Keratinocyte (primary cell): ENCODE results near the gene PTPRD. TPM values are rescaled to one million over a fixed set of nuclear protein-coding genes. Genes with fewer than 3 reads are reported as not detected.

Experiments used
- DNase-seq: peaks from one replicate; pipeline ENCODE4 v3.0.0-alpha.2; 2011; ENCODE audit warnings: low read depth, missing footprints, low spot score
- FAIRE-seq: peaks from 2 replicates; lab custom pipeline; 2011; peaks lifted over from hg19 to GRCh38; lab: Jason Lieb, UNC
- H2AFZ ChIP-seq: 2 replicates; pipeline ENCODE4 v1.6.0; 2012; ENCODE audit warnings: low read length, control low read depth, inconsistent platforms; ENCODE audit not compliant: control insufficient read depth
- H3K27ac ChIP-seq: 2 replicates; pipeline ENCODE4 v1.5.1; 2011; ENCODE audit warnings: low read length; ENCODE audit not compliant: control insufficient read depth, insufficient read depth
- H3K27me3 ChIP-seq: 3 replicates; pipeline ENCODE4 v1.6.0; 2011; ENCODE audit warnings: low read length; ENCODE audit not compliant: control insufficient read depth, insufficient read depth; ENCODE audit errors: extremely low read depth
- H3K36me3 ChIP-seq, 2 experiments: 2 replicates in 1 of 2; 3 replicates in 1 of 2; pipeline ENCODE4 v1.5.1; 2011; ENCODE audit warnings: low read length in 2 of 2, mild to moderate bottlenecking in 1 of 2; ENCODE audit not compliant: control insufficient read depth in 2 of 2, insufficient read depth in 2 of 2; ENCODE audit errors: extremely low read depth in 1 of 2
- H3K4me1 ChIP-seq: 3 replicates; pipeline ENCODE4 v1.5.1; 2011; ENCODE audit warnings: low read length; ENCODE audit not compliant: control insufficient read depth, insufficient read depth; ENCODE audit errors: extremely low read depth
- H3K4me2 ChIP-seq: 3 replicates; pipeline ENCODE4 v1.6.0; 2011; ENCODE audit warnings: low read depth, low read length; ENCODE audit not compliant: control insufficient read depth, insufficient read depth; ENCODE audit errors: extremely low read depth
- H3K4me3 ChIP-seq, 3 experiments: fragments of 200-600 bp in 1 of 3; sonication (generic) in 1 of 3; 2 replicates in 2 of 3; 3 replicates in 1 of 3; pipeline ENCODE4 v1.5.1; 2011 to 2016; ENCODE audit warnings: low read length in 3 of 3, mild to moderate bottlenecking in 3 of 3, control low read depth in 2 of 3, inconsistent platforms in 1 of 3, low read depth in 1 of 3, mixed read lengths in 1 of 3, mixed run types in 1 of 3, moderate library complexity in 1 of 3; ENCODE audit not compliant: control insufficient read depth in 2 of 3, insufficient read depth in 2 of 3; ENCODE audit errors: extremely low read depth in 1 of 3
- H3K79me2 ChIP-seq: 2 replicates; pipeline ENCODE4 v1.6.0; 2012; ENCODE audit warnings: low read length; ENCODE audit not compliant: control insufficient read depth, insufficient read depth
- H3K9ac ChIP-seq: 3 replicates; pipeline ENCODE4 v1.6.0; 2011; ENCODE audit warnings: low read length; ENCODE audit not compliant: control insufficient read depth, insufficient read depth; ENCODE audit errors: extremely low read depth
- H3K9me1 ChIP-seq: 3 replicates; pipeline ENCODE4 v1.6.0; 2011; ENCODE audit warnings: low read length; ENCODE audit not compliant: control insufficient read depth, insufficient read depth; ENCODE audit errors: extremely low read depth
- H3K9me3 ChIP-seq: 2 replicates; pipeline ENCODE4 v1.5.1; 2012; ENCODE audit warnings: low read depth, low read length; ENCODE audit not compliant: control insufficient read depth
- H4K20me1 ChIP-seq: 3 replicates; pipeline ENCODE4 v1.6.0; 2011; ENCODE audit warnings: low read length; ENCODE audit not compliant: control insufficient read depth, insufficient read depth; ENCODE audit errors: extremely low read depth
- CTCF ChIP-seq, 3 experiments: IDR thresholded peaks in 1 of 3; conservative IDR thresholded peaks in 1 of 3; optimal IDR thresholded peaks in 1 of 3; 2 replicates in 2 of 3; 3 replicates in 1 of 3; pipeline versions ENCODE3 to v1.5.1; 2011; ENCODE audit warnings: low read length in 3 of 3, mild to moderate bottlenecking in 3 of 3, moderate library complexity in 2 of 3, control low read depth in 1 of 3, inconsistent platforms in 1 of 3; ENCODE audit not compliant: insufficient read depth in 2 of 3; ENCODE audit errors: extremely low read depth in 1 of 3
- EZH2 ChIP-seq: IDR thresholded peaks from one replicate; pipeline ENCODE4 v1.6.1; 2012; ENCODE audit warnings: inconsistent platforms, mild to moderate bottlenecking, low read length, moderate library complexity
- dilution Hi-C: fragments of 300-500 bp; cut with MboI; formaldehyde crosslinking; loops from one replicate; pipeline ENCODE4 v1.7.0; 2020; ENCODE audit warnings: low sequenced_read_pairs; ENCODE audit not compliant: extremely low pct_ligation_motif_present
- polyA plus RNA-seq, 5 experiments: library from polyadenylated mRNA; depleted of rRNA in 3 of 5; stranded (reverse) in 3 of 5; stranded (forward) in 1 of 5; unstranded in 1 of 5; fragments of >200 nt; gene quantifications; 1 replicate in 1 of 5; 2 replicates in 3 of 5; 3 replicates in 1 of 5; pipeline versions ENCODE4 v1.2.1 to v1.2.3, GENCODE V29; 2011 to 2012; ENCODE audit warnings: missing spikeins in 2 of 5, low read depth in 1 of 5, low replicate concordance in 1 of 5

PTPRD gene
- polyA plus RNA-seq, 1 donor (not counting 4 experiments of a cell fraction or from before 2014, with no cell fraction given), result 0.10 TPM

GRCh38 chr9:9855177-9856078, 757.4 kb downstream of the PTPRD start:
- Histone ChIP-seq H3K27me3 (no peaks in the 10 kb centered on the region), H3K4me2 (no peak overlapping the region), H3K4me3 (no peak overlapping the region), H2AFZ (no peak overlapping the region), H4K20me1 (no peaks in the 10 kb centered on the region), H3K9me3 (no peaks in the 10 kb centered on the region), H3K79me2 (no peaks in the 10 kb centered on the region), H3K36me3 (no peaks in the 10 kb centered on the region), H3K9me1 (no peaks in the 10 kb centered on the region), H3K9ac (no peak overlapping the region), H3K27ac (no peak overlapping the region), H3K4me1 (no peaks in the 10 kb centered on the region)
- FAIRE-seq (no peak), DNase-seq (no peak)
- dilution Hi-C loops, result no loop called here
- TF ChIP-seq EZH2, result no peak
- TF ChIP-seq CTCF (optimal IDR thresholded peaks at IDR 0.05 in 1 of 3, IDR thresholded peaks at IDR 0.05 in 1 of 3, conservative IDR thresholded peaks at IDR 0.05 in 1 of 3; ENCODE audit: extremely low read depth in 1 of 3, insufficient read depth in 2 of 3, low read length in 3 of 3), result no peak

DNA sequence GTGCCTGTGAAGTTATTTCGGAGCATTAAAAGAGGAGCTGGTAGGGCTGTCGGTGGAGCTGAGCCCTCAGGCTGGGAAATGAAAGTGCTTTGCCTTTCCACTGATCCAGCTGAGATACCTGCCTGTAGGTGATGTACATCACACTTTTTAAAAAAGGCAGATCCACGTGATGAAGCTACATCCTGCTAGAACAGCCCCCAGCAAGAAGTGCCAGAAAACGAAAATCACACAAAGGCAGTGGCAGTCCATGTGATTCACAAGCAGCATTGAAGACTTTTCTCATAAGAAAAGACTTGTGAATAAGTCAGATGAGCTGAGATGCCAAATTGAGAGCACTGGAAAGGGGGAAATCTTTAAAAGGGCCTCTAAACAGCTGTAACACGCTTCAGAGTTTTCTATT, 765.1 kb downstream of the PTPRD start:
- H3K27me3 ChIP-seq, result no peaks in the 10 kb centered on the region
- H3K36me3 ChIP-seq, result no peaks in the 10 kb centered on the region
- H3K9me1 ChIP-seq, result no peaks in the 10 kb centered on the region
- H3K4me2 ChIP-seq, result no peak overlapping the region
- no peak overlapping the region for H2AFZ ChIP-seq
- H3K9me3 ChIP-seq, result no peaks in the 10 kb centered on the region
- no peak for DNase-seq
- H3K4me3 ChIP-seq, result no peak overlapping the region
- TF ChIP-seq EZH2, result no peak
- no peak for TF ChIP-seq CTCF (optimal IDR thresholded peaks at IDR 0.05 in 1 of 3, IDR thresholded peaks at IDR 0.05 in 1 of 3, conservative IDR thresholded peaks at IDR 0.05 in 1 of 3; ENCODE audit: extremely low read depth in 1 of 3, insufficient read depth in 2 of 3, low read length in 3 of 3)
- H3K9ac ChIP-seq, result no peak overlapping the region
- dilution Hi-C loops, result no loop called here
- H3K4me1 ChIP-seq, result no peaks in the 10 kb centered on the region
- no peak for FAIRE-seq
- H3K79me2 ChIP-seq, result no peaks in the 10 kb centered on the region
- H4K20me1 ChIP-seq, result no peaks in the 10 kb centered on the region
- H3K27ac ChIP-seq, result no peak overlapping the region
